DMS 273 treated with DMSO at 0.1 percent for 48 hours (cell line): ENCODE results near the gene LDAH.

ENCODE experiments used
- DNase-seq: peaks from one replicate; lab custom pipeline; 2025; lab: John Stamatoyannopoulos, UW

Gene LDAH

GRCh38 chr2:20635675-20636584, 187.0 kb downstream of the LDAH start:
- DNase-seq = peak; percentile 42

GRCh38 chr2:20635113-20635510, 187.8 kb downstream of the LDAH start:
- DNase-seq = no peak

- no peak for DNase-seq
Observed at GRCh38 chr2:20634507-20635112, 188.3 kb downstream of the LDAH start.
